GM03348 (cell line): Measurements from ENCODE around the gene CPNE4.
"Not testable (repeated sequence)": the region's sequence is repeated elsewhere in the genome, so short reads cannot be mapped to it uniquely, and the experiment has no call there.

ENCODE experiments used
- DNase-seq: peaks from one replicate; pipeline ENCODE4 v3.0.0; 2012; ENCODE audit warnings: low spot score

CPNE4 gene

GRCh38 chr3:132016061-132017041 is 18.5 kb downstream of the CPNE4 start:
- DNase-seq, result peak; percentile 16

- DNase-seq, result no peak
Observed at GRCh38 chr3:132014105-132014504, 20.7 kb downstream of the CPNE4 start.

GRCh38 chr3:132009241-132009640 is 25.6 kb downstream of the CPNE4 start:
- no peak for DNase-seq

- DNase-seq, result no peak
Observed at GRCh38 chr3:132008837-132009236, 26.0 kb downstream of the CPNE4 start.

- DNase-seq, result no peak
Observed at GRCh38 chr3:132007617-132008016, 27.2 kb downstream of the CPNE4 start.

GRCh38 chr3:132006605-132007204 is 28.1 kb downstream of the CPNE4 start:
- peak; percentile 43 for DNase-seq

- no peak for DNase-seq
Observed at GRCh38 chr3:132004571-132004970, 30.2 kb downstream of the CPNE4 start.

GRCh38 chr3:132003685-132004084 is 31.1 kb downstream of the CPNE4 start:
- DNase-seq, result no peak

- DNase-seq, result no peak
Observed at GRCh38 chr3:132001999-132002398, 32.8 kb downstream of the CPNE4 start.

- DNase-seq, result no peak
Observed at GRCh38 chr3:132001036-132001435, 33.8 kb downstream of the CPNE4 start.

- DNase-seq, result no peak
Observed at GRCh38 chr3:131998027-131998426, 36.8 kb downstream of the CPNE4 start.

- no peak for DNase-seq
Observed at GRCh38 chr3:131995891-131996290, 38.9 kb downstream of the CPNE4 start.

GRCh38 chr3:131989318-131989717 is 45.5 kb downstream of the CPNE4 start:
- no peak for DNase-seq

- DNase-seq, result no peak
Observed at GRCh38 chr3:131988209-131988608, 46.6 kb downstream of the CPNE4 start.

GRCh38 chr3:131983689-131984088 is 51.1 kb downstream of the CPNE4 start:
- no peak for DNase-seq

GRCh38 chr3:131981323-131981722 is 53.5 kb downstream of the CPNE4 start:
- DNase-seq, result no peak

GRCh38 chr3:131976448-131976847 is 58.4 kb downstream of the CPNE4 start:
- no peak for DNase-seq

- no peak for DNase-seq
Observed at GRCh38 chr3:131975047-131975446, 59.8 kb downstream of the CPNE4 start.

- DNase-seq, result no peak
Observed at GRCh38 chr3:131973731-131974130, 61.1 kb downstream of the CPNE4 start.

- DNase-seq, result no peak
Observed at GRCh38 chr3:131972550-131972949, 62.3 kb downstream of the CPNE4 start.

- DNase-seq, result no peak
Observed at GRCh38 chr3:131972091-131972490, 62.7 kb downstream of the CPNE4 start.

GRCh38 chr3:131963442-131963841 is 71.4 kb downstream of the CPNE4 start:
- not testable (repeated sequence) for DNase-seq

GRCh38 chr3:131962982-131963381 is 71.8 kb downstream of the CPNE4 start:
- DNase-seq, result no peak
